Measurements from ENCODE around the gene LEFTY1. TPM values are rescaled to one million over a fixed set of nuclear protein-coding genes. Genes with fewer than 3 reads are reported as not detected.

Gene LEFTY1
- total RNA-seq, 4 donors from 2014 or later, result 1.5 to 15.6 (median 5.6) TPM

DNA sequence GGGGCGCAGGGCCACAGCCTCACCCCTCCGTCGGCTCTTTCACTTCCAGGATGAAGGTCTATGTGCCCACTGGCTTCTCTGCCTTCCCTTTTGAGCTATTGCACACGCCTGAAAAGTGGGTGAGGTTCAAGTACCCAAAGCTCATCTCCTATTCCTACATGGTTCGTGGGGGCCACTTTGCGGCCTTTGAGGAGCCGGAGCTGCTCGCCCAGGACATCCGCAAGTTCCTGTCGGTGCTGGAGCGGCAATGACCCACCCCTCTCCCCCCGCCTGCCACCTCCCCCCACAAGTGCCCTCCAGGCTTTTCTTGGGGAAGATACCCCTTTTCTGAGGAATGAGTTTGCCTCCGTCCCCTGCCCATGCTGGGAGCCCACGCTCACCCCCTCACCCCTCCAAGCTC, 43.8 kb downstream of the LEFTY1 start:
- Histone ChIP-seq H3K27ac (no peak overlapping the region), H3K9me3 (no peaks in the 10 kb centered on the region), H3K27me3 (no peaks in the 10 kb centered on the region), H3K36me3 (peaks cover 0 to 32% (median 0%) of the 10 kb centered on the region in 3 donors), H3K4me3 (no peak overlapping the region), H3K4me1 (peaks cover 0 to 22% (median 19%) of the 10 kb centered on the region in 4 donors)
- TF ChIP-seq, protein P1, sequence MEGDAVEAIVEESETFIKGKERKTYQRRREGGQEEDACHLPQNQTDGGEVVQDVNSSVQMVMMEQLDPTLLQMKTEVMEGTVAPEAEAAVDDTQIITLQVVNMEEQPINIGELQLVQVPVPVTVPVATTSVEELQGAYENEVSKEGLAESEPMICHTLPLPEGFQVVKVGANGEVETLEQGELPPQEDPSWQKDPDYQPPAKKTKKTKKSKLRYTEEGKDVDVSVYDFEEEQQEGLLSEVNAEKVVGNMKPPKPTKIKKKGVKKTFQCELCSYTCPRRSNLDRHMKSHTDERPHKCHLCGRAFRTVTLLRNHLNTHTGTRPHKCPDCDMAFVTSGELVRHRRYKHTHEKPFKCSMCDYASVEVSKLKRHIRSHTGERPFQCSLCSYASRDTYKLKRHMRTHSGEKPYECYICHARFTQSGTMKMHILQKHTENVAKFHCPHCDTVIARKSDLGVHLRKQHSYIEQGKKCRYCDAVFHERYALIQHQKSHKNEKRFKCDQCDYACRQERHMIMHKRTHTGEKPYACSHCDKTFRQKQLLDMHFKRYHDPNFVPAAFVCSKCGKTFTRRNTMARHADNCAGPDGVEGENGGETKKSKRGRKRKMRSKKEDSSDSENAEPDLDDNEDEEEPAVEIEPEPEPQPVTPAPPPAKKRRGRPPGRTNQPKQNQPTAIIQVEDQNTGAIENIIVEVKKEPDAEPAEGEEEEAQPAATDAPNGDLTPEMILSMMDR (IDR thresholded peaks at IDR 0.05), result no peak
- no peak for TF ChIP-seq POLR2A (IDR thresholded peaks at IDR 0.05)
- DNase-seq, result no peak

DNA sequence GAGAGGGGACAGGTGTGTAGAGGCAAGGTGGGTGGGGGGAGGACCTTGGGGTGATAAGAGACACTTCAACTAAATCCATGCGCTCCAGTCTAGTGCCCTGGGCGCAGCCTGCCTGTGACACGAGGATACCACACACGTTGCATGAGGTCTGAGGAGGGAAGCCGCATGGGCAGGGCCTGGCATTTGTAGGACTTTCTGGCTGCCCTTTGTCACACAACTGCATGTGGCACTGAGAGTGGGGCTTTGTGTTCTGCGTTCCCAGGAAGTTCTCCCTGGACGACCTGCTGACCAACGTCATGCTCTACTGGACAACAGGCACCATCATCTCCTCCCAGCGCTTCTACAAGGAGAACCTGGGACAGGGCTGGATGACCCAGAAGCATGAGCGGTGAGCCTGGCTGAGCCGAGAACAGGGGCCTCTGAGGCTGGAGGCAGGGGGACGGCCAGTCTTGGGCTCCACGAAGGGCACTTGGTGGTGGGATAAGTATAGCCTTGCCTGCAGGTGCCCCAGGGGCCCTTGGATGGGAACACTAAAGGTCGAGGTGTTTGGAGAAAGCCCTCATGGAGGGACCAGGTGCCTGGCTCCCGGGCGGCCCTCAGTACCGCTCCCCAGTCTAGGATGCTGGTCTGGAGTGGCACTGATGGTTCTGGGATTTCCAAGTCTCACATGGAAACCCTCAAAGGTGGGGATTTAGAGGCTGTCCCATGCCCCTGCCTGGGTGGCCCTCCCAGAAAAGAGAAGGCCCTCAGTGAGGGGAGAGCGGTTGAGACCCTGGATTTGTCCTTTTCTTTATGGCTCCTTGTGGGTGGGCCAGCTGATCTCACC, 44.5 kb downstream of the LEFTY1 start:
- peak in 1 of 3 donors; percentile 32 for DNase-seq
- H3K27ac ChIP-seq, result no peak overlapping the region
- no peak overlapping the region for H3K4me3 ChIP-seq
- no peaks in the 10 kb centered on the region for H3K27me3 ChIP-seq
- TF ChIP-seq POLR2A (IDR thresholded peaks at IDR 0.05), result no peak
- TF ChIP-seq, protein P1 (IDR thresholded peaks at IDR 0.05), result no peak
- peaks cover 0 to 38% (median 0%) of the 10 kb centered on the region in 3 donors for H3K36me3 ChIP-seq
- H3K9me3 ChIP-seq, result no peaks in the 10 kb centered on the region
- H3K4me1 ChIP-seq, result peaks cover 0 to 22% (median 17%) of the 10 kb centered on the region in 4 donors

DNA sequence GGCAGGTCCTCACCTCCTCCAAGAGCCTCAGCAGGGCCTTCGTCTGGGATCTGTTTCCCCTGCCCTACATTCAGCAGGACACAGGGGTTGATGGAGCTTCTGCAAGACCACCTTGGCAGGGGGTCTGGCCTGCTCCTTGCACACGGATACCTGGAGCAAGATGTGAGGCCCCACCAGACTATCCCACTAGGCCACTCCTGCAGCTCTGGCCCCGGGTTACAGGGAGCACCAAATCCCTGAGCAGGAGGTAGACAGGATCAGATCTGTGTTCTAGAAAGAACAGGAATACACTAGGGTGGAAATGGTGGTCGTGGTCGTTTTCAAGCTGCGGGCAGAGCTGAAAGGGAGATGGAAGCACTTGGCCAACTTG, 45.5 kb downstream of the LEFTY1 start:
- DNase-seq, result no peak
- H3K27me3 ChIP-seq, result no peaks in the 10 kb centered on the region
- no peak overlapping the region for H3K4me3 ChIP-seq
- H3K9me3 ChIP-seq, result no peaks in the 10 kb centered on the region
- peaks cover 0 to 45% (median 0%) of the 10 kb centered on the region in 3 donors for H3K36me3 ChIP-seq
- TF ChIP-seq POLR2A (IDR thresholded peaks at IDR 0.05), result no peak
- TF ChIP-seq, protein P1 (IDR thresholded peaks at IDR 0.05), result no peak
- peaks cover 0 to 15% (median 8%) of the 10 kb centered on the region in 4 donors for H3K4me1 ChIP-seq
- H3K27ac ChIP-seq, result no peak overlapping the region

DNA sequence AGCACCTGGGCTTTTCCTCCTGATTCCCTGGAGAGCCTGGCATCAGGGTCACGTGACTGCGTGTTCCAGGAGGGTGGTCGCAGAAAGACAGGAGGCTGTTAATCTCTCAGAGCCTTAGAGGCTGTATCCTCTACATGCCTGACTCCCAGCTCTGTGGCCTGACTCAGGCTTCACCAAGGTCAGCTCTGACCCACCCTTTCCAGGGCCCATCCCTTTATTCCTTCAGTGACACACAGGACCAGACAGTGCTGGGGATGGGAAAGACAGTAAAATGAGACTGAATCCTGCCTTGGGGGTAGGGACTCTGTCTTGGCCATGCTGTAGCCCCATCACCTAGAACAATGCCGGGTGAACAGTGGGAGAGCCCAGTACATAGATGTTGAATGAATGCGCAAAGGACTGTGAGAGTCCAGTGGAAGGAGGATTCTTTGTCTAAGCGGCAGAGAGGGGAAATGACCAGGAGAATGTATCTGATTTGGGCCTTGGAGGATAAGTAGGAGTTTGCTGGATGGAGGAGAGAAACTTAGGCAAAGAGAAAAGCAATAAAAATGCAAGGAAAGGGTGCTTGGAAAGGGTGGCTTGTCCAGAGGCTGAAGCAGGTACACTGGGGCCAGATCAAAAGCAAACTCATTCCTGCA, 46.0 kb downstream of the LEFTY1 start:
- H3K9me3 ChIP-seq, result no peaks in the 10 kb centered on the region
- no peak for DNase-seq
- peaks cover 0 to 45% (median 0%) of the 10 kb centered on the region in 3 donors for H3K36me3 ChIP-seq
- H3K27ac ChIP-seq, result no peak overlapping the region
- no peak for TF ChIP-seq POLR2A (IDR thresholded peaks at IDR 0.05)
- TF ChIP-seq, protein P1 (IDR thresholded peaks at IDR 0.05), result no peak
- H3K4me3 ChIP-seq, result no peak overlapping the region
- H3K27me3 ChIP-seq, result no peaks in the 10 kb centered on the region
- peaks cover 0 to 10% (median 6%) of the 10 kb centered on the region in 4 donors for H3K4me1 ChIP-seq

DNA sequence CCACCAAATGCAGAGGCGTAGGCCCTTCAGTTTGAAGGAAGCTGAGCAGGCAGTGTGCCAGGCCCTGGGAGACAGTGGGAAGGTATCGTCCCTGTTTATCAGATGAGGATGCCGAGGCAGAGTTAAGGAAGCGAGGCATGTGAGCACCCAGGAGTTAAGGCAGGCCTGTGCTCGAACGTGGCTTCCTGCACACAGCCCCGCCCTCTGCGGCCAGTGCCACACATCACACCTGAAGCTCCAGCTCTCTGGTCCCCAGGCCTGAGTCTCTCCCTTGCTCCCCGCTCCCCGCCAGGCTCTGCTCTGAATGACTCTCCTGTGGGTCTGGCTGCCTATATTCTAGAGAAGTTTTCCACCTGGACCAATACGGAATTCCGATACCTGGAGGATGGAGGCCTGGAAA, 46.9 kb downstream of the LEFTY1 start:
- DNase-seq, result no peak
- H3K27ac ChIP-seq, result no peak overlapping the region

More for the DNA sequence above, 46.9 kb downstream of the LEFTY1 start:
- TF ChIP-seq POLR2A (IDR thresholded peaks at IDR 0.05), result no peak
- TF ChIP-seq, protein P1 (IDR thresholded peaks at IDR 0.05), result no peak
- H3K4me1 ChIP-seq, result peaks cover 0 to 2% (median 0%) of the 10 kb centered on the region in 4 donors
- no peak overlapping the region for H3K4me3 ChIP-seq
- peaks cover 0 to 47% (median 0%) of the 10 kb centered on the region in 3 donors for H3K36me3 ChIP-seq
- H3K9me3 ChIP-seq, result no peaks in the 10 kb centered on the region
- H3K27me3 ChIP-seq, result no peaks in the 10 kb centered on the region

All from Peyer's patch (tissue), 4 donors.